Cardiac muscle cell (in vitro differentiated cells and primary cell): ENCODE results near the gene FNIP2. TPM values are rescaled to one million over a fixed set of nuclear protein-coding genes. Genes with fewer than 3 reads are reported as not detected.
A peak's percentile ranks its signal among the peaks of the same experiment; 100 is the strongest.
"Not testable (repeated sequence)": the region's sequence is repeated elsewhere in the genome, so short reads cannot be mapped to it uniquely, and the experiment has no call there.

Experiments
- DNase-seq, 2 donors: peaks; one replicate each; pipeline versions ENCODE4 v3.0.0 to v3.0.0-alpha.2; 2010 to 2017; ENCODE audit warnings: low read depth in 1 of 2, low spot score in 1 of 2
- H3K27ac ChIP-seq: fragments of 200-600 bp; sonication (generic); 2 replicates; pipeline ENCODE4 v1.5.1; 2016
- H3K27me3 ChIP-seq: fragments of 200-600 bp; sonication (generic); 2 replicates; pipeline ENCODE4 v1.6.0; 2016; ENCODE audit warnings: control low read depth
- H3K36me3 ChIP-seq: fragments of 200-600 bp; sonication (generic); 2 replicates; pipeline ENCODE4 v1.5.1; 2016; ENCODE audit warnings: control low read depth
- H3K4me1 ChIP-seq: fragments of 200-600 bp; sonication (generic); 2 replicates; pipeline ENCODE4 v1.8.1; 2017; ENCODE audit warnings: low read depth, mild to moderate bottlenecking, mixed run types
- H3K4me3 ChIP-seq: fragments of 200-600 bp; sonication (generic); 2 replicates; pipeline ENCODE4 v1.5.1; 2016; ENCODE audit warnings: mild to moderate bottlenecking
- H3K9me3 ChIP-seq: fragments of 200-600 bp; sonication (generic); 2 replicates; pipeline ENCODE4 v1.5.1; 2017; ENCODE audit warnings: low read depth, mild to moderate bottlenecking, control low read depth
- polyA plus RNA-seq: library from polyadenylated mRNA; unstranded; fragments of >200 nt; fragmentation: Nextera tagmentation; extraction: Ambion mirVana; gene quantifications from 2 replicates; pipeline ENCODE4 v1.2.1, GENCODE V29; 2016
- total RNA-seq: library from RNA; depleted of rRNA; stranded (reverse); fragments of >200 nt; gene quantifications from 2 replicates; pipeline ENCODE4 v1.2.3, GENCODE V29; 2016
- TF ChIP-seq, protein P1 (sequence below): IDR thresholded peaks from 2 replicates; pipeline ENCODE4 v1.5.1; 2012; ENCODE audit warnings: low read depth, mild to moderate bottlenecking, low read length

FNIP2 gene
- total and polyA plus RNA-seq, 2 experiments from 2014 or later, result 29.9 to 74.4 TPM

DNA sequence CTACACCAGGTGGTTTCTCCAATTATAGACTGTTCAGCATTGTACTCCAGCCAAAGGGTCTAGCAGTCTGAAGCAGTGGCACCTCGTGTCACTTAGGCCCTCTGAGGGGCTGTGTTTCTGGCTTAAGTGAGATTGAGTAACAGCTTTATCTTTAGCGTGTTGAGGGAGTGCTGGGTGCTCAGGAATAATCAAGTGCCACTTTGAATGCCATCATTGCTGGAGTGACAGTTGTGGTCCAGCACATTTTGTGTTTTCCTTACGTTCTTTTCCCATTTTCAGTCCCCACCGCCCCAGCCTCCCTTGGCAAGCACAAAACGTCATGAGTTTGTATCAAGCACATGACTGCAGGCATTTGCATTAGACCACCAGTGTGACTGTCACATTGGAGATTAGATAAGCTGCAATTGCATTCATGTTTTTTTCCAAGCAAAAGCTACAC, 58.7 kb downstream of the FNIP2 start:
- Histone ChIP-seq H3K4me3 (no peak overlapping the region), H3K9me3 (no peaks in the 10 kb centered on the region), H3K4me1 (peaks cover 51% of the 10 kb centered on the region), H3K36me3 (peaks cover 6% of the 10 kb centered on the region), H3K27ac (peak overlapping the region; percentile 87), H3K27me3 (no peaks in the 10 kb centered on the region)
- peak in 1 of 2 donors; percentile 80 for DNase-seq
- TF ChIP-seq, protein P1, sequence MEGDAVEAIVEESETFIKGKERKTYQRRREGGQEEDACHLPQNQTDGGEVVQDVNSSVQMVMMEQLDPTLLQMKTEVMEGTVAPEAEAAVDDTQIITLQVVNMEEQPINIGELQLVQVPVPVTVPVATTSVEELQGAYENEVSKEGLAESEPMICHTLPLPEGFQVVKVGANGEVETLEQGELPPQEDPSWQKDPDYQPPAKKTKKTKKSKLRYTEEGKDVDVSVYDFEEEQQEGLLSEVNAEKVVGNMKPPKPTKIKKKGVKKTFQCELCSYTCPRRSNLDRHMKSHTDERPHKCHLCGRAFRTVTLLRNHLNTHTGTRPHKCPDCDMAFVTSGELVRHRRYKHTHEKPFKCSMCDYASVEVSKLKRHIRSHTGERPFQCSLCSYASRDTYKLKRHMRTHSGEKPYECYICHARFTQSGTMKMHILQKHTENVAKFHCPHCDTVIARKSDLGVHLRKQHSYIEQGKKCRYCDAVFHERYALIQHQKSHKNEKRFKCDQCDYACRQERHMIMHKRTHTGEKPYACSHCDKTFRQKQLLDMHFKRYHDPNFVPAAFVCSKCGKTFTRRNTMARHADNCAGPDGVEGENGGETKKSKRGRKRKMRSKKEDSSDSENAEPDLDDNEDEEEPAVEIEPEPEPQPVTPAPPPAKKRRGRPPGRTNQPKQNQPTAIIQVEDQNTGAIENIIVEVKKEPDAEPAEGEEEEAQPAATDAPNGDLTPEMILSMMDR, result no peak

DNA sequence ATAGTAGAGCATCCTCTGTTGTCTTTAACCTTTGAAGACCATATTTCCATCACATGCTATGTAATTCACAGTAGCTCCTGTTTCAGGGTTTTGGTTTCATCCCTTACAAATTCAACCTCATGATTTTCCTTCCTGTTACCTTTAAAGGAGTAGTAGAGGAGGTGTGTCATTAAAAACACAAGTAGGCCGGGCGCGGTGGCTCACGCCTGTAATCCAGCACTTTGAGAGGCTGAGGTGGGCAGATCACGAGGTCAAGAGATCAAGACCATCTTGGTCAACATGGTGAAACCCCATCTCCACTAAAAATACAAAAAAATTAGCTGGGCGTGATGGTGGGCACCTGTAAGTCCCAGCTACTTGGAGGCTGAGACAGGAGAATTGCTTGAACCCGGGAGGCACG, 59.3 kb downstream of the FNIP2 start:
- Histone ChIP-seq H3K4me1 (peaks cover 50% of the 10 kb centered on the region), H3K27ac (peak overlapping the region; percentile 87)
- not testable (repeated sequence) for DNase-seq, H3K9me3 ChIP-seq, H3K27me3 ChIP-seq, H3K36me3 ChIP-seq, H3K4me3 ChIP-seq

DNA sequence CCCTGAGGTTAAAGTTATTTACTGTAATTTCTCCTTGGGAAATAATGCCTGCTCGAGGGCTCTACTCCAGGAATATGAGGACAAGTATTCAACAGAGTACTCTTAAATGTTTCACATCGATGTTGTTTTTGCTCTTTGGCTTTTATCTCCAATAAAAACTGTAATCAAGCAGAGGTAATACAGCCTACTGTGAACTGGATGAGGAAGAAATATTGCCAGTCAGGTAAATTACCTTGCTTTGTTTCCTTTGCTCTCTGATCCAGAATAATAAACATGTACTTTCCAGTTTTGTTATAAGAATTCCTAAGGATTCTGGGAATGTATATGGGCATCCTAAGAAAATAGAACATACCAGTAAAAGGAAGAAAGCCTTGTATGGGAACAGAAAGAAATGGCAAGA, 60.4 kb downstream of the FNIP2 start:
- Histone ChIP-seq H3K9me3 (no peaks in the 10 kb centered on the region), H3K27me3 (no peaks in the 10 kb centered on the region), H3K36me3 (peaks cover 6% of the 10 kb centered on the region), H3K4me1 (peaks cover 50% of the 10 kb centered on the region), H3K27ac (no peak overlapping the region), H3K4me3 (no peak overlapping the region)
- DNase-seq, result no peak
- TF ChIP-seq, protein P1, result no peak

DNA sequence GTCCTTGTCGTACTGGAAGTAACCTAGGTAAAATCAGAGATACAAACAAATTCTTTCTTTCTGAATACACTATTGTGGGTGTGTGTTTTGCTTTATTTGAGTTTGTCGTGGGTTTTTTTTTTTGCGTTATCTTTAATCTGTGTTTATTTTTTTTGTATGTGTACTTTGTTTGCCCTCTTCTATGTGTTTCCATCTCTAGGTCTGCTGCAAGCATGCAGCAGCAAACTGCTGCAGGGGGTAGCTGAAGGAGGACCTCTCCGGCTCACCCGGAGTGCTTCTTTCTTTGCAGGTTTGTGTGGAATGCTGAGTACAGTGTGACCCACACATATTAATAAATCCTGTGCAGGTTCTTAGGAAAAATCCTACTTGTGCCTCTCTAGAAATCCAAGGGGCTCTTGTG, 64.8 kb downstream of the FNIP2 start:
- Histone ChIP-seq H3K27ac (peak overlapping the region; percentile 25), H3K36me3 (peaks cover 18% of the 10 kb centered on the region)

DNA sequence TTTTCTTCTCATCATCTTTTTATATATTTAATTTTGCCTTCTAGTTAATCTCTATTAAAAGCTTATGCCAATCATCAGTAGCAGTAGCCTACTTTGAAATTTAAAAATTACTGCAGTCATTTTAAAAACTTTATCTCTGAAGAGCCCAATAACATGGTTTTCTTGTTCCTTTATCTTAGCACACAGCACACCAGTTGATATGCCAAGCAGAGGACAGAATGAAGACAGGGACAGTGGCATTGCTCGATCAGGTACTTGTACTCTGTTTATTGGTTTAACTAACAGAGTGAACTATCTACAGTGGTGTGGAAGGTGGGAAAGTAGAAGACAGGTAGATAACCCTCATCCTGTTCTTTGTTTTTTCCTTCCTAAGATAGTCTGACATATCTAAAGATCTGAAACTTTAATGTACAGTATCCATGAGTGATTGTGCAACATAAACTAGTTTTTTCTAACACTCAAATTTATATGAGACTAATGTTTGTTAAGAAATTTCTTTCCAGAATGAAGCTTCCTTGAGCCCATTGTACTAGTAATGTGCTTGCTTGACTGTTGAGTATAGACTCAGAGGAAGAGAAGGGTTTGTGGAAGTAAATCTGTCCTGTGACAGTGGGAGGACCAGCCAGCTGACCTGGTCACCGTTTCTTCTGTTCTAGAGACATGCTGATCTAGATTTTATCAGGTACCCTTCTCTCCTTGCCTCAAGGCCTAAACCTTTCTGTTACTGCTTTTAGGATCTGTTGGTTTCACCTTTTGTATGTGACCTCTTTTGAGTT, 66.6 kb downstream of the FNIP2 start:
- Histone ChIP-seq H3K9me3 (no peaks in the 10 kb centered on the region), H3K27me3 (no peaks in the 10 kb centered on the region), H3K4me3 (no peak overlapping the region), H3K27ac (no peak overlapping the region), H3K36me3 (peaks cover 18% of the 10 kb centered on the region), H3K4me1 (peaks cover 23% of the 10 kb centered on the region)
- TF ChIP-seq, protein P1, result no peak
- no peak for DNase-seq

More for the DNA sequence above, 64.8 kb downstream of the FNIP2 start:
- Histone ChIP-seq H3K4me1 (peaks cover 23% of the 10 kb centered on the region), H3K9me3 (no peaks in the 10 kb centered on the region), H3K4me3 (no peak overlapping the region), H3K27me3 (no peaks in the 10 kb centered on the region)
- no peak for DNase-seq
- TF ChIP-seq, protein P1, result no peak

DNA sequence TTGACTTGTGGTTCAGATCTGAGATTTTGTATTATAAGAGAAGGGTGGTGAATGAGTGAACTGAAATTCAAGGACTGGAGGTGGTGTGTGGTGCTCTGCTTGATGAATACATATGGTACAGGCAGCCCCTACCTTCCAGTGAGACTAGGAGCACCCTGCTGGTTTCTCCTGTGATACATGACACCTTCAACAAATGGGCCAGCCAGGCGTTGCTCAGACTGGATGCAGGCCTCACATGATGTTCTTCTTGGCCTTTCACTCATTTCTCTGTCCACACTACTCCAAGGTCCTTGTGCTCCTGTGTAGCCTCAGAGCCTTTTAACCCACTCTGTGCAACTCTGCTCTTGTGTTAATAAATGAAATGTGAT, 67.2 kb downstream of the FNIP2 start:
- no peak for DNase-seq

More for the DNA sequence above, 67.2 kb downstream of the FNIP2 start:
- no peaks in the 10 kb centered on the region for H3K9me3 ChIP-seq
- H3K36me3 ChIP-seq, result peaks cover 18% of the 10 kb centered on the region
- H3K4me3 ChIP-seq, result no peak overlapping the region
- H3K27me3 ChIP-seq, result no peaks in the 10 kb centered on the region
- TF ChIP-seq, protein P1, result no peak
- no peak overlapping the region for H3K27ac ChIP-seq
- H3K4me1 ChIP-seq, result peaks cover 25% of the 10 kb centered on the region
